ENCODE results near the gene CBX2.
"Not testable (repeated sequence)": the region's sequence is repeated elsewhere in the genome, so short reads cannot be mapped to it uniquely, and the experiment has no call there.

CBX2 gene

GRCh38 chr17:79772726-79773125 lies 5.2 kb upstream of the CBX2 start:
- DNase-seq = not testable (repeated sequence)

- DNase-seq = no peak
Measured at GRCh38 chr17:79774561-79774975, 3.4 kb upstream of the CBX2 start.

DNA sequence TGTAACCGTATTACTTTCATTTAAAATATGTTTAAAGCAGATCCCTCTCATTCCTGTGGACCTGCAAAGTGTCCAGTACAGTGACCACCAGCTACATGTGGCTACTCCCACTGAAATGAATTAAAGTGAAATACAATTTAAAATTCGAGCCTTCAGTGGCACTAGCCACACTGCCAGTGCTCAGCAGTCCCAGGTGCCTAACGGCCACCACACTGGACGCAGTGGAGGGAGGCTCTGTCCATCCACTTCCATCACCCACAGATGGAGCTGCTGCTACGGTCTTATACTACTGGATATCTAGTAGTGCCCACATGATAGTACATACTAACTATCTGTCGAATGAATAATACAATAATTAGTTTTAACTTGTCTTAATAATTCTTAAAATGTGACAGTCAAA lies 2.3 kb upstream of the CBX2 start:
- DNase-seq = no peak

GRCh38 chr17:79776376-79777119 lies 1.4 kb upstream of the CBX2 start:
- DNase-seq = no peak

DNA sequence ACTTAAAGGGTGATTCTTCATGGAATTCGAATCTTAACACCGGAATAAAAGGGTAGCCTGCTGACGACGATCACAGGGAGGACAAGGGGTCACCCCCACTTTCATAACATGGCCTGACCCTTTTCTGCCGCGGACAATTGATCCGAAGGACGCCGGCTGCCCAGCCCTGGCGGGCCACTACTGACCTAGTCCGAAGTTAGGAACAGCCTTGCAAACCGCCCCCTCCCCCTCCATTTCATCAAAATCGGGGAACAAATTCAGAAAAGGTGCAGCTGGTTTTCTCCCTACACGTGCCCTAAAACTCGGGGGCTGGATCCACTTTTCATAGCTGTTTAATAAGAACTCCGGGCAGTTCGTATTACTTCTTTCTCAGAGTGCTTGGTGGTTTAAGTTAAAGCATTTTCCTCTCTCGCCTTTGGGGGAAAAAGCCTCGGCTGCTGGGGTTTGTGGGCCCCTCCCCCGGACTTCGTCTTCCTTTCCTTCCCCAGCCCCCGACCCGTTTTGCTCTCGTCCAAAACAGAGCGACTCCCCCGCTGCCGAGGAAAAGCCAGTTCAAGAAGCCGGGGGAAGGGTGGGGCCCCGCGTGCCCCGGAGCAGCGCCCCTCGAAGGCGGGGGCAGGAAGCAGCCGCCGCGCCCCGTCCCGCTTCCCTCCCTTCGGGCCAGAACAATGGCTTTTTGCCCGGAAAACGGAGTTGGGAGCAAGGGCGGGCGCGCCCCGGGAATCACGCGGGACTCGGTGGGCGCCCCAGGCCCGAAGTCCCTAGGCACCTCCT lies 641 bp upstream of the CBX2 start:
- DNase-seq = peak; percentile 68

DNA sequence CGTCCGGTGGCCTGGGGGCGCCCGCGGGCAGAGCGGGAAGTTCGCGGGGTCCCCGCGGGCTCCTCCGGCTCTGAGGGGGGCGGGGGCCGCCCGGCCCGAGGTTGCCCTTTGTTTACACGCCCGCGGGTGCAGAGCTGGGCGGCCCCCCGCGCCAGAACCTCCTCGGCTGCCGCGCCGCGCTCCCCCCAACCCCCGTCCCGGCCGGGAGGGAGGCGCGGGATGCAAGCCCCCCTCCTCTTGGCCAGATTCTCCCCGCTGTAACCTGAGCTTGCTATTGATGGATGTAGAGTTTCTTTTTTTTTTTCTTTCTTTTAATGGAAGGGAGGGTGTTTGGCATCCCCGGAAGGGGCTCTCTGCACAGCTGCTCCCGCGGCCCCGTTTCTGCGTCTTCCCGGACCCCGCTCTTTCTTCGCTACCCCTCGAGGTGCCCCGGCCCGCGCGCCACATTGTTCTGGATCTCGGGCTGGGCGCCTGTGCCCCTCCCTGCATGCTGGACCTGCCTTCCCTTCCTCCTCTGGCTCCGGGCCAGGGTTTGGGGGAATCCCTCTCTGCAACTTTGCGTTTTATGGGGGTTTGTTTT lies 646 bp downstream of the CBX2 start:
- no peak for DNase-seq

GRCh38 chr17:79779084-79779529 lies 1.2 kb downstream of the CBX2 start:
- no peak for DNase-seq

GRCh38 chr17:79779661-79780365 lies 1.9 kb downstream of the CBX2 start:
- no peak for DNase-seq

DNA sequence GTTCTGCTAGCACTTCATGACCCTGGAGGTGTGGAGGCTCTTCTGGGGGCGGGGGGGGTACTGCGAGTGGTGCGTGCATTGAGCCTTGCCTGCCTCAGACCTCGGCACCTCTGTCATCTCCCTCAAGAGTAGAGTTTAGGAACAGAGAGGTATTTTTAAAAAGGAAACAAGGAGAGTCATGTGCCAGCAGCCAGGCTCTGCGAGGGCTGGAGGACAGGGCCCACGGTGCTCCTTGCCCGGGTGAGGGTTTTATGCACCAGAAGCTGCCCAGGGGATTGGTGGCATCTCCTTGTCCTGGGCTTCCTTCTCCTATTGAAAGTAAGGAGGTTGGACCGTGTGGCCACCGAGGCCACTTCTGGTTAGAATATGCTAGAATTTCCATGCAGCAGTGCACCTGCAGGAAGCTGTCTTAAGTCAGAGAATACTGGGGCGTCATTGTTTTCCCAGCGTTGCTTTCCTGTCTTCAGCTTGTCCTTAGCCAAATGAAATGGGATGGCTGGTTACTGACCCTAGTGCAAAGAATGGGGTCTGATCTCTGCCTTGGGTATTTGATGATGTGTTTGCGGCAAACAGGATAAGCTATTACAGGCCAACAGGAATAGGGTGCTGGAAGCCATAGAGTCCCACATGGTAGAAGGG lies 3.2 kb downstream of the CBX2 start:
- DNase-seq = no peak

DNA sequence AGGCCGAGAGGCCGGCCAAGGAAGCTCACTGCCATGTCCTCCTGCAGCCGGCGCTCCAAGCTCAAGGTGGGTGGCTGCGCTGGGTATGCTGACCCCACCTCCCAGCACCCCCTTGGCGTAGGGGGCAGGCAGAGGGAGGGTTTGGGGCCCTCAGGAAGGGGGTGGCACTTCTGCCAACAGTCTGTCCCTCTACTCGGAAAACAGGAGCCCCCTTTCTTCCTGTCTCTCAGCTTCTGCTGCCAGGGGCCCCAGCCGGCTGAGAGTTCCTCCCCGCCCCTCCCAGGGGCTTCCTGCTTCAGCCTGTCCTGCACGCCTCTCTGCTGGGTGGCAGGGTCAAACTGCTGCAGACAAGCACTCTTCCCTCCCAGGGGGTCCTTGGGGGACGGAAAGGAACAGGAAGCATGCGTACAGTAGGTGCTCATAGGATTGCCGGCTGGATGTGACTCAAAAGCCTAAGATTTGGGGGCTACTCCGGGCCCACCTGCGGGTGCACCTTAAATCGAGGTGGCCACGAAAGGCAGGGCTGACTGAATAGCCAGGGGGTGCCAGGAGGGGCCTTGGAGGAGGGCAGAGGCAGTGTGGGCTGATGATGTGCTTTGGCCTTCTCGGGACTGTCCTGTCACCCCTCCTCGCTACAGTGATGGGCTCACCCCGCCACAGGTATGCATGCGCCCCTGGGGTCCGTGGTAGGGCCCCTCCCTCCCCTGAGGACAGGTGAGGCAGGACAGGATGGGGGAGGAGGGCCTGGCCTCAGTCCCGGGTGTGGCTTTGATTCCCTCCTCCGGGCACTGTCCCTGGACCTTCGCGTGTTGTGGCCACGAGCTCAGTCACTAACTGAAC lies 4.0 kb downstream of the CBX2 start:
- no peak for DNase-seq

DNA sequence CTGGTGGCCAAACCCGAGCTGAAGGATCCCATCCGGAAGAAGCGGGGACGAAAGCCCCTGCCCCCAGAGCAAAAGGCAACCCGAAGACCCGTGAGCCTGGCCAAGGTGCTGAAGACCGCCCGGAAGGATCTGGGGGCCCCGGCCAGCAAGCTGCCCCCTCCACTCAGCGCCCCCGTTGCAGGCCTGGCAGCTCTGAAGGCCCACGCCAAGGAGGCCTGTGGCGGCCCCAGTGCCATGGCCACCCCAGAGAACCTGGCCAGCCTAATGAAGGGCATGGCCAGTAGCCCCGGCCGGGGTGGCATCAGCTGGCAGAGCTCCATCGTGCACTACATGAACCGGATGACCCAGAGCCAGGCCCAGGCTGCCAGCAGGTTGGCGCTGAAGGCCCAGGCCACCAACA lies 5.9 kb downstream of the CBX2 start:
- DNase-seq = no peak

DNA sequence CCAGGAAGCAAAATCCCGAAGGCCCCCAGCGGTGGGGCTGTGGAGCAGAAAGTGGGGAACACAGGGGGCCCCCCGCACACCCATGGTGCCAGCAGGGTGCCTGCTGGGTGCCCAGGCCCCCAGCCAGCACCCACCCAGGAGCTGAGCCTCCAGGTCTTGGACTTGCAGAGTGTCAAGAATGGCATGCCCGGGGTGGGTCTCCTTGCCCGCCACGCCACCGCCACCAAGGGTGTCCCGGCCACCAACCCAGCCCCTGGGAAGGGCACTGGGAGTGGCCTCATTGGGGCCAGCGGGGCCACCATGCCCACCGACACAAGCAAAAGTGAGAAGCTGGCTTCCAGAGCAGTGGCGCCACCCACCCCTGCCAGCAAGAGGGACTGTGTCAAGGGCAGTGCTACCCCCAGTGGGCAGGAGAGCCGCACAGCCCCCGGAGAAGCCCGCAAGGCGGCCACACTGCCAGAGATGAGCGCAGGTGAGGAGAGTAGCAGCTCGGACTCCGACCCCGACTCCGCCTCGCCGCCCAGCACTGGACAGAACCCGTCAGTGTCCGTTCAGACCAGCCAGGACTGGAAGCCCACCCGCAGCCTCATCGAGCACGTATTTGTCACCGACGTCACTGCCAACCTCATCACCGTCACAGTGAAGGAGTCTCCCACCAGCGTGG lies 6.5 kb downstream of the CBX2 start:
- DNase-seq = no peak

DNA sequence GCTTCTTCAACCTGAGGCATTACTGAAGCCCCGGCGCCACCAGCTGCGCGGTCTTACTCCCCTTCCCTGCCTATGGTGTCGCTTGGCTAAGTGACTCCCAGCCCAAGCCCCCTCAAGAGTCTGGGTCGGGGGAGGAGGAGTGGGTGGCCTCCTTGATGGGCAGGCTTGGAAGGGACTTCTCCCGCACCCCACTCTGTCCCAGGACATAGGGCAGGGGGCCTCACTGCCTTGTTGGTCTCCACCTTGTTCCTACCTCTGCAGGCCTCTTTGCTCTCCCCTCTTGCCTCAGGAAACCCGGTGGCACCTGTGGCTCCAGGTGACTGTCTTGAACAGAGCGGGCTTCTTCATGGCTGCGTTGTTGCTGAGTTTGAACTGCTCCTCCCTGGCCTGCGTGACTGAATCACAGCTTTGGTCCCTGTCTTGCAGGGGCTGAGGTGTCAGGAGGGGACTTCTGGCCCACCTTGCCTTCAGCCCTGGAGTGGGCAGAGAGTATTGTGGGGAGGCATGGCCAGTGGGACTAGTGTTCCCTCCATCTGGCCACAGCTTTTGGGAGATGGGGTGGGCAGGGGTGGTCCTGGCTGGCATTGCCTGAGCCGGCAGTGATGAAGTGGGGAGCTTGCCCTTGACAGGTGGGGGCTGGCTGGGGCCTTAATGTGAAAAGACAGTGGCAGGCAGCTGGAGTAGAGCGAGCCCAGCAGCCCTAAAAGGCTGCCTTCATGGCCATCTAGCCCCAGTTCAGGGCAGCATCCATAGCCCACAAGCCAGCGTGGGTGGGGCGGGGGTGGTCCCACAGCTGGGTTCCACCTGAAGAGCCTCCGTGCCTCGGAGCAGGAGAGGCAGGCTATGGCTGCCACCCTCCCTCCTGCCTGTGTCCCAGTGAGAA lies 7.3 kb downstream of the CBX2 start:
- DNase-seq = no peak

GRCh38 chr17:79785900-79786810 lies 8.2 kb downstream of the CBX2 start:
- DNase-seq = no peak

- DNase-seq = no peak
Measured at GRCh38 chr17:79786930-79787643, 9.1 kb downstream of the CBX2 start.

GRCh38 chr17:79788455-79788854 lies 10.5 kb downstream of the CBX2 start:
- no peak for DNase-seq

GRCh38 chr17:79788989-79789942 lies 11.3 kb downstream of the CBX2 start:
- no peak for DNase-seq
